HG02571 (cell line): ENCODE data around the gene GMDS.

Source experiments
- ATAC-seq: cut with Tn5 transposase; IDR thresholded peaks from one replicate; pipeline ENCODE4 v1.9.1; 2021; ENCODE audit warnings: mild to moderate bottlenecking, moderate library complexity; ENCODE audit not compliant: unreplicated experiment

GMDS gene

GRCh38 chr6:1952740-1953360, 292.6 kb downstream of the GMDS start:
- ATAC-seq: no peak

DNA sequence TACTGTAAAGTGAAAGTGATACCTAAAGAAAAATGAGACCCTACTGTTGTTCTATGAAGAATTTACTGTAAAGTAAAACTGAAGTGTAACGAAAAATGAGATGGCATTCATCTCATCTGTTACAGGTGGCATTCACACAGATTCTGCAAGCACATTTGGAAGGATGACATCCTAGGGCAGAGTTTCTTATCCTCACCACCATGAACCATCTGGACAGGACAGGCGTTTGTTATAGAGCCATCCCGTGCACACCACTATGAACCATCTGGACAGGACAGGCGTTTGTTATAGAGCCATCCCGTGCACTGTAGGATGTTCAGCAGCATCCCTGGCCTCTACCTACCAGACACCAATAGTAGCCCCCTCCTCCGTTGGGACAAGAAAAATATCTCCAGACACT, 294.8 kb downstream of the GMDS start:
- ATAC-seq: no peak

DNA sequence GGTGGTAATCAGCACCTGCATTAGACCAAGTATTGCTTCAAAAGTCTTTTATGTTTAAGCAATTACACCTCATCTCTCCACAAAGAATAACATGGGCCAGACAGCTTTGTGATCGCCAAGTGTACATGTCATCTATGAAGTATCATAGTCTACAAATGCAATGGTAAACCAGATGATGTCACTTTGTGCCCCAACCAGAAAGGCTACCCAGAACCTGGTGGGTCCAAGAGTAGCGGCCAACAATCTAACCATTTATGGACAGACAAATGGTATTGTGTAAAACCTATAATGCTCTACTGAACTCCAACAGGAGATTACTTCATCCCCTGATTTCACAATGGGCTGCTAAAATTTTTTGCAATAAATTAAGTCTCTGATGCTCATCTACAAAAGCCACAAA, 295.9 kb downstream of the GMDS start:
- no peak for ATAC-seq

GRCh38 chr6:1947922-1948321, 297.5 kb downstream of the GMDS start:
- ATAC-seq: no peak

DNA sequence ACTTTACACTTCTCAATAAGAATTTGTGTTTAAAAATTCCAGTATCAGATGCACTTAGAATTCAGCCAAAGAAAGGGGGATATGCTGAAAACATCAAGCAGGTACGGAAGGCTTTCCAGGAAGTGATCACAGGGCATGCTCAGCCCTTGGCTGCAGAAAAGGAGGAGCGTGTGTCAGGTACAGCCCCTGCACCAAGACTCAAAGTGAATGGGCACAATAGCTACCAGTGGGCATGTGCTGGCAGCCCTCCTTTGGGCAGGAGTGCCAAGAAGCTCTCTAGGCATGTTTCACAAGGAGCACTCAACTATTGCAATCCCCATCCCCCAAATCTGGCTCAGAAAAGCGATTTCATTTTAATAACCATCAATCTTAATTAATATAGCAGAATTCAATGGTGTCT, 298.8 kb downstream of the GMDS start:
- no peak for ATAC-seq

DNA sequence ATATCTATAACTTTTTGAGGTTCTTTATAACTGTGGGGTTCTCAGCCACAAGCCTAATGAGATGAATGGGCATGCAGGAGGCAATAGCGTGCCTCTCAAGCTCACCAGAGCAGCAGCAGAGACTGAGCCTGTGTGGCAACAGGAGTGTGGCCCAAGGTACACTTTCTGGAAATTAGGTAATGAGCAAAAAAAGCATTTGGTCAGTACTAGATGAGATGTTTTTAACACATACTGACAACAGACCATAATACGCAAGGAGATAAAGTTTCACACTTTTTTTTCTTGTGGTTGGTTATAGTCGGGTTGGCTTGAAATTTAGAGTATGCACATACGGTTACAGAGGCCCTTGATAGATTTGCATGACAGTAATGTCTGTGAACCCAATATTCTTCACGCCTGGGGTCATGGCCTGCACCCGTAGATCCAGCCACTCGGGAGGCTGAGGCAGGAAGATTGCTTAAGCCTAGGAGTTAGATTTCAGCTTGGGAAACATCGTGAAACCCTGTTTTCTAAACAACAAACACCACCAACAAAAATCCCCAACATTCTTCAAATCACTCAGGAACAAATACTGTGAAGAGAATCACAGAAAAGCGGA, 300.1 kb downstream of the GMDS start:
- ATAC-seq: no peak

DNA sequence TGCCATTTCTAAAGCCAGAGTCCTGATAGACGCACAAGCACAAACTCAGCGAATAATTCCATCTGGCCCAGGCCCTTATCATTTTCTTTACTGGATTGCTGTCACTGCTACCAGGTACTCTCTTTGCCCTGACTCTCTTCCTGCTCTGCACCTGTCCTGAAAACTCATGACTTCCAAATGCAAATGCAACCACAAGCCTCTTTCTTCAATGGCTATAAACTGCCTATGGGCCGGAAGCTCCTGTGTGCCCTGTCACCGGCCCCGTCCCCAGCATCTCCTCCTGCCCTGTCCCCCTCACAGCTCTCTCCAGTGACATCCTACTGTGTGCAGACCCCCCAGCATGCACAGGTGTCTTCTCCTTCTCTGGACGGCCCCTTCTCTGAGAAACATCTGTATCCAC, 302.6 kb downstream of the GMDS start:
- no peak for ATAC-seq

GRCh38 chr6:1941534-1941933, 303.9 kb downstream of the GMDS start:
- ATAC-seq: no peak

DNA sequence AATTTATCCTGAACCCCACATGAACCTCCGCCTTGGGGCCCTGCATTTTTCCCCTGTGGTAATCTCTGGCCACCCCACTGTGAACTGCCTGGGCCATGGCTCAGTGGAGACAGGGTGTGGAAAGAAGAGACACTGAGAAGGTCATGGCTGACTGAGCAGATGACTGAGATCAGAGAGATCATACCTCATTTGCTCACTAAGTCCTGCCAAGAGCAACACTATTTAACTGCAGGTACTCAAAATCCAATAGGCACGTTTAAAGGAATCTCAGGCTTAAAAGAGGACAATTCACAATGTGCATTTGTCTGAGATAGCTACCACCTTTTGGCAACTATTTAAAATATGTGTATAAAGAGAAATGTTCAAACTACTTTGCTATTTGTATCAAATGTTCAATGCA, 305.0 kb downstream of the GMDS start:
- ATAC-seq: no peak

DNA sequence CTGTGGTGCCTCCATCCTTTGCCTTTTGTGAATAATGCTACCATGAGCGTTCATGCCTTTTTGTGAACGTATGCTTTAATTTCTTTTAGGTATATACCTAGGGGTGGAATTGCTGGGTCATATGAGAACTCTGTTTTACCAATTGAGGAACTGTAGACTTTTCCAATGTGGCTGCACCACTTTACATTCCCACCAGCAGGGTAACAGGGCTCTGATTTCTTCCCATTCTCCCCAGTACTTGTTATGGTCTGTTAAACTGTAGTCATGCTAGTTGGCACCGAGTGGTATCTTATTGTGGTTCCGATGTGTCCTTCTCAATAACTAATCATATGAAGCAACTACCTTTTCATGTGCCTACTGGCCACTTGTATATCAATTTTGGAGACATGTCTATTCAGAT, 312.1 kb downstream of the GMDS start:
- no peak for ATAC-seq

DNA sequence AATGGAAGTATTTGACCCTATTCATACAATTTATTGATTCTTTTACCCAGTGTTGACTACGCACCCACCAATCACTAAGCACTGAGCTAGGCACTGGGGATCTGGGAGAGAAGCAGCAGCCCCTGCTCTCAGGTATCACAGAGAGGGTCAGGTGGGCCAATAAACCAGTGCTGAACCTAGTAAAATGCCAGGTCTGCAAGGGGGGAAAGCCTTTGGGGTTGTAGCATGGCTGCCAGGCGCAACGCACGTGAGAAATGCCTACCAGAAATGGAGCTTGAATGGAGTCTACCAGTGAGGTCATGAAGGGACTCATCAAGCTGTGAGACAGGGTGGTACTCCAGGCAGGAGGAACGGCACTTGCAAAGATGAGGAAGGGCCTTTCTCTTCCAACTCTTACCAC, 313.6 kb downstream of the GMDS start:
- ATAC-seq: no peak

GRCh38 chr6:1930356-1930755, 315.0 kb downstream of the GMDS start:
- no peak for ATAC-seq

DNA sequence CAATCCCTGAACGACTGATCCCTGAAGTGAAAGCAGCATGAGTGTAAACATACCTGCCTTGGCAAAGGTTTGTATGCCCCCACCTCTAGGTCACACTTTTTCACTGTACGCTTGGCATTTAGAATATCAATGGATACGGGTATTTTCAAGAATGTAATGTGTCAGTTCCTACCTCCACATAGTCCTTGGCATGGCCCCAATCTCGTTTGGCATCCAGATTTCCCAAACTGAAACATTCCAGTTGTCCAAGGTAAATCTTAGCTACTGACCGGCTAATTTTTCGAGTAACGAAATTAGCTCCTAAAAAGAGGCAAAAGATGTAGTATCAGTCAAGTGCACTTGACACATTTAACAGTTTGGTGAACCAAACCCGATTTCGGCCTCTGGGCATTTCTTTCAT, 315.5 kb downstream of the GMDS start:
- no peak for ATAC-seq

GRCh38 chr6:1925743-1926430, 319.5 kb downstream of the GMDS start:
- no peak for ATAC-seq

DNA sequence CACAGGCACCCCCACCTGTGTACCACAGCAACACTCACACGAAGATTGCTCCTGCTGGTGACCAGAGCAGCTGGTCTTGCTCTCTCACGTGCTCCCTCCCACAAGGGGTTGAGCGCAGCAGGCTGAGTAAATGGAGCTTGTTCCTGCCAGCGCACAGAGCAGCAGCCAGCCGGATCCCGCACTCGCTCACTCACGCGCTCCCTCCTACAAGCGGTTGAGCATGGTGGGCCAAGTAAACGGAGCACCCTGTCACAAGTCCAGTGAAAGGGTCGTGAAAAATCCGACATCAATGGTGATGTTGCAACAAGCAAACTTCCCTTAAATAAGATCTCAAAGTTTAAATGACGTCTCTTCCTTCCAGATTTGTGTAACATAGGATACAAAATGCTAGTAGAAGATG, 322.0 kb downstream of the GMDS start:
- no peak for ATAC-seq

- ATAC-seq: no peak
Measured at GRCh38 chr6:1917626-1918371, 327.6 kb downstream of the GMDS start.

- ATAC-seq: no peak
Measured at GRCh38 chr6:1916334-1917070, 328.9 kb downstream of the GMDS start.

DNA sequence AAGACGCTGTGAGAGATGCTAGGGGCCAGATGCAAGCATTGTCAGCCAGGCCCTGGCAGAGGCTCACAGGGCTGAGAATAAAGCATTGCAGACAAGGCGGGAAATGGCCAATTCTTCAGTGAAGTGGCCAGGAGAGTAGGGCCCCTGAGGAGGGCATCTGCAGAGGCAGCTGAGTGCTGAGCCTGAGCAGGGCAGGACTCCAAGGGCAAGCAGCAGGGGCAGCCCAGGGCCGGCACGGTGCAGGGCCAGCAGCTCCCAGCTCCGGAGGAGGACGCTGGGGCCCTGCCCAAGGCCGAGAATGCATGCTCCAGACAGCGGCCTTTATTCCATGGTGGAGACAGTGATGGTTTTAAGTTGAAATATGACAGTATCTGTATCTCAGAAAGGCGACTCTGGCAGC, 330.2 kb downstream of the GMDS start:
- no peak for ATAC-seq

- no peak for ATAC-seq
Measured at GRCh38 chr6:1913577-1913976, 331.8 kb downstream of the GMDS start.

- ATAC-seq: no peak
Measured at GRCh38 chr6:1912731-1913130, 332.7 kb downstream of the GMDS start.

GRCh38 chr6:1911474-1911873, 333.9 kb downstream of the GMDS start:
- ATAC-seq: no peak
